ENCODE results near the gene ZBTB20.

Gene ZBTB20

GRCh38 chr3:114427285-114428043 is 719.6 kb downstream of the ZBTB20 start:
- DNase-seq: no peak

GRCh38 chr3:114424337-114424736 is 722.8 kb downstream of the ZBTB20 start:
- DNase-seq: no peak

DNA sequence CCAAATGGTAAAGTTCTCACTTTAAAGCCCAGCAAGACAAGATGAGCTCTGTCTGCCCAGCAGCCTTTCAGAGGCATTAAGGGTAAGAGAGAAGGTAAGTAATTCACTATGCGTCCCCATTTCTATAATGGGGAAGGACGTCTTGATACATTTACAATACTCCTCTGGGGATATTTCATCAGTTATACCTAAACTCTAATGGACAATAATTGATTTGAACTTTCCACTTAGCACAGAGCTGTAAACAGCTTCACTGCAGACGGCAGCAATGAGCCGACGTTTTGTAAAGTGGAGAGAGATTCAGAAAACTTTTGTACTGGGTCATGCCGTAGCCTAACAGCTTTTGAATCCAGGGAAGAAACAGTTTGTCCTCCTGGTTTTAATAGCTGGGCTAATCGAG is 725.9 kb downstream of the ZBTB20 start:
- no peak for DNase-seq

DNA sequence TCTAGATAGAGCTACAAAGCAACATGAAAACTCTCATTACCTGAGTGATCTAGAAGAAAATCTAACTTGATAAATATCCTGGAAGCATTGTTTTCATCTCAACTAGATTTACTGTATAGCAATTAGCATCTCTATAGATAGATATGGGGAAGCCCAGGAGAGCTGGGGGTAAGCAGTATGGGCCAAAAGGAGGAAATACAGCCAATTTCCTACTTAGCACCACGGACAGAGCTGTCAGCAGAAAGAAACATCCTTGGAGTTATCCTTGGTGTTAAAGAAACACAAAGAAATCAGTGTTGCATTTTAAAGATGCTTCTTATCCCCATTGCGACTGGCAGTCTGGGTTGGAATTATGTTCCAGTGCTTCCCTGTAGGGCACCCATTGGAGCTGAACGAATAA is 727.0 kb downstream of the ZBTB20 start:
- no peak for DNase-seq

DNA sequence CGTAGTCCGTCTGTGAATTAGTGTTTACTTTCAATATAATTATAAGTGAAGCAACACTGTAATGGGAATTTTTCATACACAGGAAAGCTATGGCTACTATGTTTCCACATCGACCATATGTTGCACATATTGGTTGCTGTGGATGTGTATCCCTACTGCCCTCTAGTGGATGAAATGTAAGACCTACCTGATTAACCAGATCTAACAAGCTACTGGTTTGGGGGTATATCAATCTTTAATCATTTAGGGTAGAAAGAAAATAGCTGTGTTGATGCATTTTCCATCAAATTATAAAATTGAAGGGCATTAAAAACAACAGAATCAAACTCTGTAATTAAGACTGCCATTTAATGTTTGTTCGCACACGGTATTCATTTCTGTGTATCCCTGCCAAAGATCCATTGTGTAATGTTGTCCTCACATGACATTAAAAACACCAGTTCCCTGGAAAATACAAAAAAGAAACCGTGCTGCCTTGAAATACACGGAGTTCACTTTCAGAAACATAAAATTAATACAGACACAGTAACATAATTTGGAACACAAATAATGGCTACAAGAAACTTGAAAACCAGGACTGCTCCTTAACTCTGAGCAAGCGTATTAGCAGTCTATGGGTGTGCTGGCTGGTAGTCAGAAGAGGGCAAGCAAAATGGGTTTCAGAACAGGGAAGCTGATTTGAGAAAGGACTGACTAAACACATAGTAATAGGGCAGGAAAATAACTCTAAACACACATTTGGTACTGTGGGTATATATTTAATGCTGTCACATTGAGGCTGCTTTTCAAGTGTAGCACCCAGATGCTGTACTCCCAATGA is 728.2 kb downstream of the ZBTB20 start:
- DNase-seq: peak; percentile 83

DNA sequence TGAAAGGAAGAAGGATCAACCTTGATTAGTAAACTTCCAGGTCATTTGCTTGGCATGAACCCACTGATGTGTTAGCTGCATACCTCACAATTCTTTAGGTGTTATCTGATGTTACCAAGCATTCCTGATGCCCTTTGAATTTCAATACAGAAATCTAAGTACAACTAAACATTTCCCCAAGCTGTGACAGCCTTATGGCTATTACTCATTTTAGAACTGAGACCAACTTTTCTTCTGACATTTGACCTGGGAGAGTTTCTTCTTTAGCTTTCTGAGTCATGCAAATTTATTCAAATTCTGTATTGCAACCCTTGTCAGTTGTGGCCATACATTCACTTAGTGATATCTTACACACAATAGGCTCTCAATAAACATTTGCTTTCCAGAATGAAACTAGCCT is 729.0 kb downstream of the ZBTB20 start:
- no peak for DNase-seq

- DNase-seq: no peak
Measured at GRCh38 chr3:114417675-114418074, 729.4 kb downstream of the ZBTB20 start.

GRCh38 chr3:114417265-114417664 is 729.8 kb downstream of the ZBTB20 start:
- DNase-seq: no peak

DNA sequence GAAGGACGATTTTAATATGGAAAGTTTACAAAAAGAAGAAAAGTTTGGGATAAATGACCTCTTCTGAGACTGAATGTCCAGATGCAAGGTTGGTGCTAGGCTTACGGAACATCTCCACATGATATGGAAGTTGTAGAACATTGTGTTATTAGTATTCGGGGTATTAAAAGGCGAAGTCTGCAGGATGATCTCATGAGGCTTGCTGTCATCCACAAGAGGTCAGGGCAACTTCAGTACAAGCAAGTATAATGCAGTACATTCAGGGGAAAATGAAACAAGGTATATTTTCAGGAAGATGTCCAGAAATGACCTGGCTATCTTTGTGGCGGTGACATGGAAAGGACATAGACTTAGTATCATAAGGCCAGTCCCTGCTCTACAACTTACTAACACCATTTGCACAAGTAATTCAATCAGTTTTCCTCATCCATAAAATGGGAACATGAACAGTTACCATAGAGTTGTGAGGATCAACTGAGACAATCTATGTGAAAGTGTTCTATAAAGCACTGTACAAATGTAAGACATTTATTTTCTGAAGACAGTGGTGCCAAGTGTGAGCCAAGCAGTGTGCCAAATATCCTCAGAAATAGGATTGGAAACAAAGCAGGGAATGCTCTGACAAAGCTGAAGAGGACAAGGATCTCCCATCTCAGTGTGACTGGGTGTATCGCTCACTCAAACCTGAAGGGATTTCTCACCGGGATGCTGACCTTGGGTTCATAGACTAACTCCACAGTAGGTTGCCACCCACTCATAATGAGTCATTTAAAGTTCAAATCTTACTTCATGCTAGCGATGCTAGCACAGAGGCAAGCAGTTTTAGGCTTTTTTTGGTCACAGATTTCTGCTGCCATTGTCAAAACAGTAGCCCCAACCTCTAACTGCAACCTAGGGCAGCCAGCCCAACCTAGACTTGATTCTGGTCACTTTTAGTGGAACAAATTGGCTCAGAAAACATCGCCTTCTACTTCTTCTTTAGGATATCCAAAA is 735.0 kb downstream of the ZBTB20 start:
- no peak for DNase-seq

DNA sequence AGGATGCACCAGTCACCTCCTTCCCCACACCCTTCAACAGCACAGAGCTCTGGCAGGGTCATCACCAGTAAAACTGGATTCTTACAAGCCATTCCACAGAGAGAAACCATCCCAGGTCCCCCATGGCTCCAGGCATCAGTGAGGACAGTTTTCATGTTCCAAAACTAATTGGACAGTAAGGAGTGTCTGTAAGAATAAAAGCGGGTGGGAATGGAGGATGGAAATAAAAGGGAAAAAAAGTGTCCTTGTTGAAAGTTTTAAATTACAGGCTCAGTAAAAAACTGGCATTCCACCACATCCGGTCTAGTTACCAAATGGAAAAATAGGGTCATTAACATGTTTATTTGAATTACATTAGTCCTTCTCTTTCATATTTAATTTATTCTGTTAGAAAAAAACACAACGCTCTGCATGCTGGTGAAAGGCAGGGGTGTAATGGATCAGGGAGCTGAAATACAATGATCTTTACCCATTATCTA is 735.9 kb downstream of the ZBTB20 start:
- DNase-seq: no peak

DNA sequence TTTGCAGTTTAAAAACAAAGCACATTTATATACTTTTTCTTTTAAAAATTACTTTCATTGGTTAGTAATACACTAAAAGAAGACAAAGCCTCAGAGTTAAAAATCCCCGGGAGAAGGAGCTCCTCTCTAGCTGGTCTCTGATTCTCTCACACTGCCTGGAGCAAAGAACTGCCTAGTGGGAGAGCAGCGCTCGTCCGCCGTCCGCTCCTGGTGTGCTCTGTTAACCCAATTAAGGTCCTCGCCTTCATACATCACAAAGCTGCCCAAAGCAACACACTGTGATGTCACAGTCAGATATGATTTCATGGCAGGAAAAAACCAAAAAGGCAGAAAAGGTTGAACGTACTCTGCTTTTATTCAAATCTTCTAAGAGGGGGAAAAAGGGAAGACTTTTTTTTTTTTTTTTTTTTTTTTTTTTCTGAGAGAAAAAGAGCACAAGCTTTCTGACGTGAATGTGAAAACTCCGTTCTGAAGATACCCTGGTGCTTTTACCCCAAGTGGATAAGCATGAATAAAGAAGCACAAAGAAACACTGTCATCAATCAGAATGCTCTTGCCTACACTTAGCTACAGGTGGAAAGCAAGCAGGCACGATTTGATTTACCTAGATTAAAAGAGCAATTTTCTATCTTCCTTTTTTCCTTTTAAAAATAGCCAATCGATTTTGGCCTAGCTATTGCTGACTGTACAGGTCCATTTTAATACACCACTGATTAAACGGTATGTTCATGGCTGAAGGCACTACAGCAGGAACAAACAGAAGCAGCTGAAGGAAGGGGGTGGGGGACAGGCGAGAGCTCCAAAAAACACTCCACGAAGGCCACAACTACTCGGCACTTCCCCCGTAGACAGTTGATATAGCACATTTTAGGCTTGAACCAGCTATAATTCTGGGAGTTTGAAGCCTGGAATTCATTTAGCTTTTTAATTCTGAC is 738.1 kb downstream of the ZBTB20 start:
- DNase-seq: no peak

GRCh38 chr3:114406922-114407321 is 740.2 kb downstream of the ZBTB20 start:
- DNase-seq: no peak

GRCh38 chr3:114406286-114406685 is 740.8 kb downstream of the ZBTB20 start:
- DNase-seq: no peak

- DNase-seq: no peak
Measured at GRCh38 chr3:114405202-114405990, 741.7 kb downstream of the ZBTB20 start.

DNA sequence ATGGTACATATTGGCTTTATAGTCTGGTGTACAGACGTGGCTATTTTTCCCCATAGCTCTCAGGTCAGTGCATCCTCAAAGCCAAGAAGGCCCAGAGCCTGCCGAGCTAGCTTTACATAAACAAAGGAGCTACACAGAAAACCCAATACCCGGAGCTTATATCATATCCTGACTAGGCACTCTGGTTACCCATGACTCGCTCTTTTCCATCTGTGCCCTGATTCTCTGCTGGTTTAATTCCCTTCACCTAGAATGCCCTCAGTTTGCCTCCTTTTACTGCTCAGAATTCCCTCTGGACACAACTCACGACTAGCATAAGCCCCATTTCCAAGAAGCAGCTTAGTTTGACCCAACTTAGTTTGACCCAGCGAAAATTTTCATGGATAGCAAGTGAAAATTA is 742.5 kb downstream of the ZBTB20 start:
- DNase-seq: no peak

DNA sequence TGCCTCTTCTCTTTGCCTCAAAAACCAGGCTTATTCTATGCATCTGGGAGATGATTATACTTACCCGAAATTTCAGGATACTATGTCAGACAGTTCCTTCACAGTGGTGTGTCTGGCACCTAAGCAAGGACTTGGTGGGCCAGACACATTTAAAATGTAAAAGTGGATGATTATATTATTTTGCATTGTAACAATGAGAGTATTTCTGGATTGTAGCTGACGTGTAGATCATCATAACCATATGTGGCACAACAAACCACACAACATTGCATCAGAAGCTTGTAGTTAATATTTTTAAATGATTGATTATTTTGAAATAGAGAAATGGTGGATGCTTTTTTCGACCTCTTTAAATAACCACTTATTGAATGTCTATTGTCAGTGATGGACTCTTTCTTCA is 744.2 kb downstream of the ZBTB20 start:
- DNase-seq: no peak

DNA sequence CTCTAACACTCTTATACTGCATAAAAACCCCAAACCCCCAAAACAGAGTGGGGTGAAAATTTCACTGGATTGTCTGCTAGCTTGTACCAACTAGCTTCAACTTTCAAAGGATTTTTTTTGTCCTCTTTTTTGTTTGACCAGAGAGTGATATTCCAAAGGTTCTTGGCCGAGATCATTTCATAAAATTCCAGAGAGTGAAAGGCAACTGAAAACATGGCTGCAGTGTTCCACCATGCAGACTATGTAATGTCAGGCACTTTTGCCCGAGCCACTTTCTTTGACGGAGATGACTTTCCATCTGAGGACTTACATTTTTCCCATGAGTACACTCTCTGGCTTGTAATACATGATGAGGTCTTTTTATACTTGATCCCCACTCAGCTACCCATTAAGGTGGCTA is 745.7 kb downstream of the ZBTB20 start:
- DNase-seq: no peak

GRCh38 chr3:114400371-114400770 is 746.7 kb downstream of the ZBTB20 start:
- no peak for DNase-seq

DNA sequence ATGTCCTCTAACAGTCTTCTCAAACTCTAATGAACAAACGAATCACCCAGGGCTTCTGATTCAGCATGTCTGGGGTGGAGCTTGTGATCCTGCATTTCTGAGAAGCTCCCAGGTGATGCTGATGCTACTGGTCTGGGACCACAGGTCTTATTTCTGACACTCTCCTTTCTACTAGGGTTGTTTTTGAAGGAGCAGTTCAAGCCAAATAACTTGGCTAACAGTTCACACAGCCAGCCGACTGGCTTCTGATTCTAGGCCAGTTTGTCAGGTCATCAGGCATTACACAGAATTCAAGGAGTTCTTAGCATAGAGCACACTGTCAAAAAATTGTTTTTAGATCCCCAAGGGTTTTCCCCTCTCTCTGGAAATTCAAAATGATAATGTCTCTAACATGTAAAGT is 752.5 kb downstream of the ZBTB20 start:
- no peak for DNase-seq

DNA sequence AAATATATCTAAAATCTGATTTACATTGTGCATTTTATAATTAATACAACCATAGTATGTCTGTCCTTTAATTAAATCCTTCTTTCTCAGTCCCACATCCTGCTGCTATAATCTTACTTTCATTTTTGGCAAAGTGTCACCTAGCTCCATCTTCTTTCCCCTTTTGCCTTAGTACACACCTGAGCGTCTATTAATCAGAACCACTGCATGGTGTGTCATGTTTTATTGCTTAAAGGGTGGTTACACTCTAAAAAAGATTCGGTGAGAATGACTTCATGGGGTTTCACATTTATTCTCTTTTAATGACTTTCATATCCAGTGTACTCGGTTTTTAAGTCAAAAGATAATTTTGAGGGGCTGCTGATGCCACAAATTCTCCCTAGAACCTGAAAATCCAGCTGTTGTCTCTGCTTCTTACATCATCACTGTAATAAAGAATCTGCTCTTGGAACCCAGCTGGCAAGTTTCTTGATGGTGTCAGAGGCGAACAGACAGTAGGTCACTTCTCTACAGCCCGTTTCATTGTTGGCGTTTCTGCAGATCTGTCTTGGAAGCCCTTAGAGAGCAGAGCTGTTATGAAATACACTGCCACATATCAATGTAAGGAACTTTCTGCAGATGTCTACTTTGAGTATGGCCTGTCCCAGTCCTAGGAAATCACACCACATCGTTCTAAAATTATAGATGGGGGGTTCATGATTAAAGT is 753.6 kb downstream of the ZBTB20 start:
- DNase-seq: no peak
